Activated CD8-positive, alpha-beta memory T cell treated with anti-CD3 and anti-CD28 coated beads for 36 hours (primary cell): ENCODE measurements around the gene SYTL3. TPM values are rescaled to one million over a fixed set of nuclear protein-coding genes. Genes with fewer than 3 reads are reported as not detected.

Experiments used
- CTCF ChIA-PET: fragments of 350-600 bp; sonication (Branson Sonifier 250); formaldehyde crosslinking; loops from one replicate; lab custom pipeline; 2021; ENCODE audit warnings: antibody characterized with exemption; lab: Charles Lee
- POLR2A ChIA-PET: fragments of 350-600 bp; sonication (Branson Sonifier 250); formaldehyde crosslinking; loops from one replicate; lab custom pipeline; 2021; ENCODE audit warnings: antibody characterized with exemption; lab: Charles Lee
- total RNA-seq, 2 experiments: library from RNA; stranded (reverse); gene quantifications; one replicate each; pipeline ENCODE4 v1.2.3, GENCODE V29; 2021

The SYTL3 gene
- total RNA-seq, 2 experiments from 2014 or later = 119 to 124 TPM

DNA sequence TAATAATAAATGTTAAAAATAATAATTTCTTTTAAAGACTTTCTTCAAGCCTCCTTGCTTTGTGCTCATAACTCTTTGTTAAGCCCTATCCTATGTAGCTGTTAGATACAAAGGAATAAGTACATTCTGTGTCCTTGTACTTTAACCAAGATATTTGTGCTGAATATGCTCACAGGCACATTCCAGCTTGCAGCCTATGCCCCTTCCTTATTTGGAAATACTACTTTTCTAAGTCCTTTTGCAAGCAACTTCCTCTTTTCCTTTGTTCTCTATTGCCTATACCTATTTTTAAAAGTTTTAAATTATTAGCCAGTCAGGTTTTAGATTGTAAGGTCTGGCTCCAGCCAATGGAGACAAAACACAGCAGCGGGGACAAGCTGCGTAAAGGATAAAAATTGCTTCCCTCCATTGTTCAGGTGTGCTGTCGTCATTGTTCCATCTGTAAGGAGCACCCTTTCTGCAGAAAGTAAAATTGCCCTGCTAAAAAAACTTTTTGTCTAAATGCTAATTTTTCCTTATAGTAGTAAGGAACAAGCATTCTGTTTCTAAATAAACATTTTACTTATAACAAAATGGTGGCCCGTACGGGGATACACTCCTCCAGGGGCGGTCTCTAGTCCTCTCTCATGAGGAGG is 80.2 kb downstream of the SYTL3 start:
- ChIA-PET CTCF (no interaction called here), POLR2A (no interaction called here)

GRCh38 chr6:158730541-158730907 is 80.7 kb downstream of the SYTL3 start:
- CTCF ChIA-PET = no interaction called here

DNA sequence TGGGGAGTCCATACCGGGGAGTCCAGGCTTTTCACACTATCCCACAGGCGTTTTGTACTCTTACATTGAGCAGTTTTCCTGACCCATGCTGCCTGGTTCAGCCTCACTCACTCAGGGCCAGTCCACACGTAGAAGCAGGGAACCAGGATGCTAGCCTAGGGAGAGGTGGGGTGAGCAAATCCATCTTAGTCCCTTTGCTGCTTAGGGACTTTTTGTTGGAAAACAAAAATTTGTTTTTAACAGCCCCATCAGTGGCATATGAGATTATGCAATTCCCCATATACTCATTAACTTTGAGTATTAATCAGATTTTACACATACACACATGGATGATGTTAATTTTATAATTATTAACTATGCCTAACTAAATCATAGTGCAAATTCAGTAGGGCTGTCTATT is 85.2 kb downstream of the SYTL3 start:
- CTCF ChIA-PET = no interaction called here
- POLR2A ChIA-PET = no interaction called here

More at GRCh38 chr6:158730541-158730907, 80.7 kb downstream of the SYTL3 start:
- POLR2A ChIA-PET = no interaction called here

GRCh38 chr6:158737082-158737709 is 87.3 kb downstream of the SYTL3 start:
- CTCF ChIA-PET = no interaction called here

GRCh38 chr6:158737710-158738615 is 88.1 kb downstream of the SYTL3 start:
- ChIA-PET CTCF (no interaction called here), POLR2A (interaction anchor here (0.6 kb wide), 1 partner anchor 11 kb away, joined by 5 read pairs; no protein-coding TSS in a partner anchor)

More at GRCh38 chr6:158737082-158737709, 87.3 kb downstream of the SYTL3 start:
- POLR2A ChIA-PET = interaction anchor here (0.7 kb wide), 2 partner anchors 97 to 379 kb away, joined by 3 to 4 read pairs; no protein-coding TSS in a partner anchor

GRCh38 chr6:158739673-158740072 is 89.8 kb downstream of the SYTL3 start:
- ChIA-PET CTCF (interaction anchor here (0.7 kb wide), 1 partner anchor 174 kb away, joined by 3 read pairs; no protein-coding TSS in a partner anchor), POLR2A (interaction anchor here (0.6 kb wide), 1 partner anchor 116 kb away, joined by 6 read pairs; no protein-coding TSS in a partner anchor)

DNA sequence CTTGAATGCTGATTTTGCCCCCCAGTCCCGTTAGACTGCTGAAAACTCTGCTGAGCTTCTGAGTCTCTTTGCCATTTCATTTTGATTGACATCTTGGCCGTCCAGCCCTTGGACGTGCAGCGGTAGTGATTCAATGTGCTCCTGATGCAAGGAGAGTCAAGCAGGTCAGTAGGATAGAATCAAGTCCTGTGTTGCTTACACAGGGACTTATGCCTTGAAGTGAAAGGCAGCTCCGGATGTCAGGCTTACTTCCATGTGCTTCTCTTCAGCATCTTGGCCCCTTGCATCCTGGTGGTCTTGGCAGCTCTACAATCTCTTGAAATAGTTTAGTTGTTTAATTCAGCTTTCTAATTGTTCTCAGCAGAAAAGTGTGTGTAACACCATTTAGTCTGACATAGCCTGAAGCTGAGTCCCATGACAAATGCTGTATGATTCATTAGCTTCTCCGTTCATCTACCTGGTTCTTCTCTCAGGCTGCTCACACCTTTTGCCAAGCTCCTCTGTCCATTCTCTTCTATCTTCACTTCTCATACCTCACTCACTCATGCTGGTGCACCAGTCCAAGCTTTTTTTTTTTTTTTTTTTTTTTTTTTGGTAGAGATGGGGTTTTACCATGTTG is 93.3 kb downstream of the SYTL3 start:
- CTCF ChIA-PET = no interaction called here
- POLR2A ChIA-PET = interaction anchor here (1.0 kb wide), 1 partner anchor 29 kb away, joined by 5 read pairs; no protein-coding TSS in a partner anchor

- CTCF ChIA-PET = interaction anchor here (0.6 kb wide), 1 partner anchor 13 kb away, joined by 3 read pairs; no protein-coding TSS in a partner anchor
- POLR2A ChIA-PET = no interaction called here
These were observed 95.2 kb downstream of the SYTL3 start for GRCh38 chr6:158744986-158745430.

- POLR2A ChIA-PET = no interaction called here
- CTCF ChIA-PET = no interaction called here
These were observed 101.4 kb downstream of the SYTL3 start for GRCh38 chr6:158751224-158751623.

DNA sequence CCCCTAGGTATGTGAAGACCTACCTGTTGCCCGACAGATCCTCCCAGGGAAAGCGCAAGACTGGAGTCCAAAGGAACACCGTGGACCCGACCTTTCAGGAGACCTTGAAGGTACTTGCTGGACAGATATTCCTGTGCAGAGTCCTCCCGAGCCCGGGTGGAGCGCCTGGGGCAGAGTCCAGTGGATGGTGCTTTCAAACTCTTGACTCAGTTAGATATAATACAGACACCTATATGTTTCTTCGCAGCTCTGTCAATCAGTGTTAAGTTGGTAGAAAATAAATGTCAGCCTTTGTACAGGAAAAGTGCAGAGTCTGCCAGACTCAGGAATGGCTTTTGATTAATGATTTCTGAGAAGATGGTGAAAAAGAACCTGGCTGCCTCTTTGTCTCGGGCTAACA is 102.1 kb downstream of the SYTL3 start:
- CTCF ChIA-PET = no interaction called here
- POLR2A ChIA-PET = no interaction called here

GRCh38 chr6:158752613-158753012 is 102.8 kb downstream of the SYTL3 start:
- POLR2A ChIA-PET = no interaction called here
- CTCF ChIA-PET = no interaction called here

- POLR2A ChIA-PET = no interaction called here
- CTCF ChIA-PET = interaction anchor here (0.7 kb wide), 1 partner anchor 356 kb away, joined by 5 read pairs; no protein-coding TSS in a partner anchor
These were observed 104.0 kb downstream of the SYTL3 start for GRCh38 chr6:158753811-158754210.

- ChIA-PET POLR2A (no interaction called here), CTCF (no interaction called here)
These were observed 104.9 kb downstream of the SYTL3 start for GRCh38 chr6:158754738-158755137.

DNA sequence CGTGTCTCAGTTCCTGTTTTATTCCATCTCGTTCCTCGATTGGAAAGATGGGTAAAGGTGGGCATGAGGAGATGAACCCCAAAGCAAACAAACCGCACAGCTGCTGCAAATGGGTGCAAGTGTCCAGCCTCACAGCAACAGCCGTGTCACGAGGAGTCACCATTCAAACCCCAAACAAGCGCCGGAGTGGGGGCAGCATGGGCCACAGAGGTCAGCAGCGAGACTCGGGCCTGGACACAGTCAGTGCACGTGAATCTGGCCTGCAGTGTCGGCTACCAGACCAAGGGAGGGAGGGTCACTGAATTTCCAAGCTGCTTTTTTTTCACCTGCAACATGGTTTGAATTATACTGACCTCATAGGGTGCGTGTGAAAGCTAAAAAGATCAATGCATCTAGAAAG is 105.8 kb downstream of the SYTL3 start:
- POLR2A ChIA-PET = interaction anchor here (0.6 kb wide), 1 partner anchor 45 kb away, joined by 3 read pairs; no protein-coding TSS in a partner anchor
- CTCF ChIA-PET = no interaction called here

- ChIA-PET POLR2A (interaction anchor here (0.6 kb wide), 1 partner anchor 46 kb away, joined by 3 read pairs; no protein-coding TSS in a partner anchor), CTCF (no interaction called here)
These were observed 106.3 kb downstream of the SYTL3 start for GRCh38 chr6:158756126-158756525.

DNA sequence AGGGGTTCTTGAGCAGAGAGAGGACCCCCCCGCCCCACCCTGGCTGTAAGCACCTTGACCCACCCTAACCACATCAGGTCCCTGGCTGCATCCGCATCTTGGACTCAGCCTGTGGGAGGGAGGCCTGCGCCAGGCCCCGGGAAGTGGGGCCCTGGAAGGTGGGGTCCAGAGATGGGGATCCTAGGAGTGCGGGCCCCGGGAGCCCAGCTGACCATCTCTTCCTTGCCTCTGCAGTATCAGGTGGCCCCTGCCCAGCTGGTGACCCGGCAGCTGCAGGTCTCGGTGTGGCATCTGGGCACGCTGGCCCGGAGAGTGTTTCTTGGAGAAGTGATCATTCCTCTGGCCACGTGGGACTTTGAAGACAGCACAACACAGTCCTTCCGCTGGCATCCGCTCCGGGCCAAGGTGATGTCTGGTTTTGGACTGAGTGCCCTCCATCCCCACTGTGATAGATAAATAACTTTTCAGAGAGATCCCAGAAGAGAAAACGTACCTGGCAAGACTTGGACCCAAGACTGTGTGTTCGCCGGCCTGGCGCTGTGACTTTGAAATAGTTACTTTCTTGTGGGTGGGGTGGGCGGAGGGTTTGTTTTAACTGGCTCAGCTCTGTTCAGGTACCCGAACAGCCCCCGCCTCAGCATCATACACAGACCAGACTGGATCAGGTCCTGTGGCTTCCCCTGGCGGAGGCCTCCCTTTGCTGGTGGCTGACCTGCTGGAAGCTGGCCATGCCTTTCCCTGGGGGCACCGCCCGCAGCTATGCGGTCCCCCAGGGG is 107.3 kb downstream of the SYTL3 start:
- CTCF ChIA-PET = no interaction called here

DNA sequence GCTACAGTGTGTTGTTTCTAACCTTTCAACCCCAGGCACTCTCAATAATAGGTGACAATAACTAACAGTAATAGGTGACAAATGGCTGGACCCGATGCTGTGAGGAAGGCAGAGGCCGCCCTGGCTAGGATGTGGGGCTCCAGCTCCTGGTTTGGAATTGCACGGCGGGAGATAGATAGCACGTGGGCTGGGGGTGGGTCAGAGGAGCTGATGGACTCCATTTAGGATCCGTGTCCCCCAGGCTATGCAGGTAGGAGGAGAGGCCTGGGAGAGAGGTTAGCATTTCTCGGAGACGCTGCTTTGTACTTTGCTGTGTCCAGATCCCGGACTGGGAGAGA is 107.9 kb downstream of the SYTL3 start:
- ChIA-PET CTCF (interaction anchor here (0.7 kb wide), 1 partner anchor 13 kb away, joined by 3 read pairs; no protein-coding TSS in a partner anchor), POLR2A (no interaction called here)

More for the DNA sequence above, 107.3 kb downstream of the SYTL3 start:
- POLR2A ChIA-PET = no interaction called here

DNA sequence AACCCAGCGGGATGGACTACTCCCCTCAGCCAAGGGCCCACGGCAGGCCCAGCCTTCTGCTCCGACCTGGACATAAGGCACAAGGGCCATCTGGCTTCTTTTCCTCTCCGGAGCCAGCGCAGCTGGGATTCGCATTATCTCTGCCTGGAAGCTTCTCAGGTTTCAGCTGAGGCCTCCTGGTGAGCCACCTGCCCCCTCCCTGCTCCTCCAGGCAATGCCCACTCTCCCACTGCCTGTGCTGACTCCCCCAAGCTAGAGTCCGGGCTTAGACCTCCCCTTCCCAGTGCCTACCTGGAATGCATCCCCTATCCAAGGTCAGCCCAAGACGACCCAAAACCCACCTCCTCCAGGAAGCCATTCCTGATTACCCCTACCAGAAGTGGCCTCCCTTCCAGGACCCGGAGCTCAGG is 108.6 kb downstream of the SYTL3 start:
- CTCF ChIA-PET = interaction anchor here (0.7 kb wide), 1 partner anchor 13 kb away, joined by 3 read pairs; no protein-coding TSS in a partner anchor
- POLR2A ChIA-PET = no interaction called here
